ENCODE measurements around the gene HAT1. TPM values are rescaled to one million over a fixed set of nuclear protein-coding genes. Genes with fewer than 3 reads are reported as not detected.

Gene HAT1
- total and polyA plus RNA-seq, 2 of the 4 experiments (the other 2 are of a cell fraction): 24.4 to 42.1 TPM

DNA sequence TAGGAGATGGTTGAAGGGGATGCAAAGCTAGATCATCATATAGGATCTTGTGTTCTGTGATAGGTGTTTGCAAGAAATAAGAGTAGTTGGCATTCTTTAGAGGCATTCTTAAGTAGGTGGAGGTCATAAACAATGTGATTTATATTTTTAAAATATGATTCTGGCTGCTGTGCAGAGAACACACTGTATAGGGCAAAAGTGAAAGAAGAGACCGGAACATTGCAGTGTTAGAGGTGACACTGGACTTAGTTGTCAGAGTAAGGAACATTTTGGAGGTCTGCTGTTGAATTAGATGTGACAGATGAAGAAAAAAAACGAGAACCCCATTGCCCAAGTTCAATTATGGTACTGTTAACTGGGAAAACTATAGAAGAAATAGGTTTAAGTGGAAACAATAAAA lies 37.7 kb downstream of the HAT1 start:
- no peak overlapping the region for H3K27ac ChIP-seq (ENCODE audit: insufficient read depth, low read length)

More for the DNA sequence above, 37.7 kb downstream of the HAT1 start:
- Histone ChIP-seq H3K9ac (ENCODE audit: low read depth, low read length) (no peak overlapping the region), H2AFZ (replicated peaks; ENCODE audit: low read length, poor library complexity) (no peak overlapping the region), H4K5ac (ENCODE audit: low read depth, low read length) (no peak overlapping the region), H4K8ac (ENCODE audit: low read depth in 2 of 2, low read length in 2 of 2) (no peak overlapping the region), H3K9me1 (ENCODE audit: insufficient read depth, low read length) (peaks cover 7% of the 10 kb centered on the region), H3K14ac (replicated peaks; ENCODE audit: low read depth, low read length) (0 out of 2 replicates have a peak overlapping the region, but pooled peaks have one; percentile 26), H3K4ac (ENCODE audit: low read depth, low read length) (no peak overlapping the region), H2BK20ac (ENCODE audit: low read depth, low read length) (no peak overlapping the region), H3K18ac (ENCODE audit: low read depth, low read length) (no peak overlapping the region), H3K4me1 (ENCODE audit: control insufficient read depth, insufficient read depth, low read length) (peaks cover 15% of the 10 kb centered on the region), H4K20me1 (ENCODE audit: insufficient read depth, low read length) (no peaks in the 10 kb centered on the region), H2AK9ac (replicated peaks; ENCODE audit: low read depth, low read length, poor library complexity) (no peak overlapping the region), H3K56ac (ENCODE audit: extremely low read depth, insufficient read depth, low read length) (no peak overlapping the region), H2BK15ac (ENCODE audit: low read depth, low read length) (no peak overlapping the region), H3K27me3 (ENCODE audit: control insufficient read depth, insufficient read depth, low read length) (no peaks in the 10 kb centered on the region), H3K79me1 (ENCODE audit: low read depth in 1 of 2, low read length in 2 of 2) (peaks cover 12 to 40% of the 10 kb centered on the region in 2 experiments), H2AK5ac (ENCODE audit: low read depth, low read length) (no peak overlapping the region), H4K91ac (ENCODE audit: insufficient read depth, low read depth, low read length) (no peak overlapping the region), H3K23ac (ENCODE audit: low read depth, low read length) (0 out of 2 replicates have a peak overlapping the region, but pooled peaks have one; percentile 16), H2BK120ac (ENCODE audit: low read depth, low read length) (no peak overlapping the region; the same call in 1 of the 2 replicates), H2BK5ac (ENCODE audit: low read depth, low read length, poor library complexity, severe bottlenecking) (no peak overlapping the region), H3K4me3 (ENCODE audit: insufficient read depth, low read depth, low read length) (no peak overlapping the region), H3K4me2 (ENCODE audit: low read depth, low read length) (peak overlapping the region; percentile 44; the same call in 1 of the 2 replicates), H3K9me3 (ENCODE audit: control insufficient read depth, insufficient read depth, low read length) (0 out of 2 replicates have a peak, but pooled peaks cover 1% of the 10 kb centered on the region), H3K36me3 (ENCODE audit: control insufficient read depth, insufficient read depth, low read length) (peaks cover 3% of the 10 kb centered on the region; the same call in 1 of the 2 replicates)
- WGBS, 2 experiments (ENCODE audit: extremely low coverage in 2 of 2, insufficient read length in 1 of 2): no CpG with 5 or more reads among the region's 2 CpGs
- intact Hi-C loops (cut with micrococcal nuclease): loop anchor here (2.0 kb wide), 1 partner anchor 143 kb away; the partner anchor contains the start of gene DLX2
- POLR2A ChIA-PET (ENCODE audit: unreplicated experiment): no interaction called here
- CTCF ChIA-PET: no interaction called here
- in situ Hi-C loops (cut with MboI; ENCODE audit: low sequenced_read_pairs): no loop called here
- no peak for DNase-seq
- dilution Hi-C loops (cut with HindIII; ENCODE audit: low sequenced_read_pairs, unreplicated experiment): no loop called here
- no TSS peak for BruUV-seq (replicated peaks)
- no peak for TF ChIP-seq MXI1 (IDR thresholded peaks at IDR 0.05; ENCODE audit: borderline replicate concordance, low read depth, low read length)
- no peak for TF ChIP-seq RFX5 (IDR thresholded peaks at IDR 0.05; ENCODE audit: low read depth, low read length)
- TF ChIP-seq FOS (IDR thresholded peaks at IDR 0.05; ENCODE audit: low read depth, low read length): no peak
- no peak for TF ChIP-seq POLR2A (IDR thresholded peaks at IDR 0.05; ENCODE audit: low read depth, low read length)
- TF ChIP-seq CHD1 (IDR thresholded peaks at IDR 0.05; ENCODE audit: low read depth, low read length): no peak
- TF ChIP-seq, protein P1, sequence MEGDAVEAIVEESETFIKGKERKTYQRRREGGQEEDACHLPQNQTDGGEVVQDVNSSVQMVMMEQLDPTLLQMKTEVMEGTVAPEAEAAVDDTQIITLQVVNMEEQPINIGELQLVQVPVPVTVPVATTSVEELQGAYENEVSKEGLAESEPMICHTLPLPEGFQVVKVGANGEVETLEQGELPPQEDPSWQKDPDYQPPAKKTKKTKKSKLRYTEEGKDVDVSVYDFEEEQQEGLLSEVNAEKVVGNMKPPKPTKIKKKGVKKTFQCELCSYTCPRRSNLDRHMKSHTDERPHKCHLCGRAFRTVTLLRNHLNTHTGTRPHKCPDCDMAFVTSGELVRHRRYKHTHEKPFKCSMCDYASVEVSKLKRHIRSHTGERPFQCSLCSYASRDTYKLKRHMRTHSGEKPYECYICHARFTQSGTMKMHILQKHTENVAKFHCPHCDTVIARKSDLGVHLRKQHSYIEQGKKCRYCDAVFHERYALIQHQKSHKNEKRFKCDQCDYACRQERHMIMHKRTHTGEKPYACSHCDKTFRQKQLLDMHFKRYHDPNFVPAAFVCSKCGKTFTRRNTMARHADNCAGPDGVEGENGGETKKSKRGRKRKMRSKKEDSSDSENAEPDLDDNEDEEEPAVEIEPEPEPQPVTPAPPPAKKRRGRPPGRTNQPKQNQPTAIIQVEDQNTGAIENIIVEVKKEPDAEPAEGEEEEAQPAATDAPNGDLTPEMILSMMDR (conservative IDR thresholded peaks at IDR 0.05; ENCODE audit: low read depth, low read length): no peak
- no peak for TF ChIP-seq MAFK (IDR thresholded peaks at IDR 0.05; ENCODE audit: low read depth, low read length)
- TF ChIP-seq RCOR1 (IDR thresholded peaks at IDR 0.05; ENCODE audit: insufficient replicate concordance, low read length): no peak
- no peak for ATAC-seq (ENCODE audit: low read depth)

Data from IMR-90 (cell line).